GM12874 (cell line): ENCODE data around the gene ERBB4.

Experiments used
- TF ChIP-seq, protein P1 (sequence below): IDR thresholded peaks from 2 replicates; pipeline ENCODE4 v1.5.1; 2011; ENCODE audit warnings: low read depth, mild to moderate bottlenecking, control low read depth, low read length, moderate library complexity; ENCODE audit not compliant: insufficient read depth

The ERBB4 gene

DNA sequence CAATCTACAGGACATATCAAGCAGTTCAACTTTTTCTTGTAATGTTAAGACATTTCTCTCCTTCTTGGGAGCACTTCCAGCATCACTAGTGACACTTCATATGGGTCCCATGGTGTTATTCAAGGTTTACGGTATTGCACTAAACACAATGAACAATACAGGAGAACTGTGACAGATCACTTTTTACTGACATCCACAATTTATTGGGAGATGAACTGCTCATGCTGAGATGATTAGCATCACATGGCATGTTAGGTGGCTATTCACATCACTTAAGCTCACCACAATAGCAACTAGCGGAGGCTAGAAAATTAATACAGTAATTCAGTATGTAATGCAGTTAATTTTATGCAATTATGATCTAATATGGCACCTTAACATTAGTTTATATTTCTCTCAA lies 264.4 kb downstream of the ERBB4 start:
- TF ChIP-seq, protein P1, sequence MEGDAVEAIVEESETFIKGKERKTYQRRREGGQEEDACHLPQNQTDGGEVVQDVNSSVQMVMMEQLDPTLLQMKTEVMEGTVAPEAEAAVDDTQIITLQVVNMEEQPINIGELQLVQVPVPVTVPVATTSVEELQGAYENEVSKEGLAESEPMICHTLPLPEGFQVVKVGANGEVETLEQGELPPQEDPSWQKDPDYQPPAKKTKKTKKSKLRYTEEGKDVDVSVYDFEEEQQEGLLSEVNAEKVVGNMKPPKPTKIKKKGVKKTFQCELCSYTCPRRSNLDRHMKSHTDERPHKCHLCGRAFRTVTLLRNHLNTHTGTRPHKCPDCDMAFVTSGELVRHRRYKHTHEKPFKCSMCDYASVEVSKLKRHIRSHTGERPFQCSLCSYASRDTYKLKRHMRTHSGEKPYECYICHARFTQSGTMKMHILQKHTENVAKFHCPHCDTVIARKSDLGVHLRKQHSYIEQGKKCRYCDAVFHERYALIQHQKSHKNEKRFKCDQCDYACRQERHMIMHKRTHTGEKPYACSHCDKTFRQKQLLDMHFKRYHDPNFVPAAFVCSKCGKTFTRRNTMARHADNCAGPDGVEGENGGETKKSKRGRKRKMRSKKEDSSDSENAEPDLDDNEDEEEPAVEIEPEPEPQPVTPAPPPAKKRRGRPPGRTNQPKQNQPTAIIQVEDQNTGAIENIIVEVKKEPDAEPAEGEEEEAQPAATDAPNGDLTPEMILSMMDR = no peak

DNA sequence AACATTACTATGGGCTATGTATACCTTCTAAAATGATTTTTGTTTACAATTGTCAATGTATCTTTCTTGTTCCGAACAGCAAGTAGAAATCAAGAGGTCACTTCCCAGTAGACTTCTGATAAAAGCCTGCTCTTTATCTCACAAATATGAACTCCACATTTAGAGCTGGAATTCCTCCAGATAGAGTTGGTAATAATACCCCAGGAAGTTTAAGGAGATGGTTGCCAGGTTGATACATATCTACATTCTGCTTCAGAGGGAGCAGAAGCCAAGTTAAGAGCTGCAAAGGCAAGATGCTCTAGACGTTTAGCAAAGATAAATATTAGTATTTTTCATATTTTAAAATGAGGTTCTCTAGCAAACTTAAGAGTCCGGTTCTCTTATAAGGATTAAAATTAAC lies 267.0 kb downstream of the ERBB4 start:
- TF ChIP-seq, protein P1 = no peak

DNA sequence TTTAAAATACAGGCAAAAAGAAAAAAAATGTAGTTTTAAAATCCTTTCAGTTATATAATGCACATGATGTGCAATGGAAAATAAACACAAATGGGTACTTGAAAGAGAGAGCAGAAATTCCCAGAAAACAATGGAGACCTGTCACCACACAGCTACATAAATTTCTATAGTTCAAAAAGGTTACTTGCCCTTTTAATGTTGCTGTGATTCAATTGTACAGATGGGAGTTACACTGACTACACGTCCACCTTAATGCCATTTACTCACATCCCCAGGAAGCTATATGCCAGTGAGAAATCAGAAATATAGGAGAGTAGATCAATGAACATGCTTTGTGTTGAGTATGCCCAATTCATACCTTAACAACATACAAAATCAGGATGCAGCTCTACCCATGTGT lies 269.6 kb downstream of the ERBB4 start:
- TF ChIP-seq, protein P1 = no peak

DNA sequence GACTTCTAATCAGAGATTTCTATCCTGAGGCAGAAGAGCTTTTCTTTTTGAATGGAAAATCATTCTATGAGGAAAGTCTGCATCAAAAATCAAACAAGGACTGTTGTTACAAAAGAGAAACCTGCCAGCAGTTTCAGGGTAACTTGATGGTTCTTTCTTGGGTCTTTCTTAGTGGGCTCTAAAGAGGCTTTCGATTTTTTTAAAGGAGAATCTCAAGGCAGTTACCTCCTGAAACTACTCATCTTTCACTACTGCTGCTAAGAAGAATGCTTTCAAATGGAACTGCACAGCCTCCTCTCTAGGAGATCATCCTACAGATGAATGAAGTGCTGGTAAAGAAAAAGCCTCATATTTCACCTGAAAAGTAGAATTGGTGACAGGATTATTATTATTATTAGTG lies 272.3 kb downstream of the ERBB4 start:
- TF ChIP-seq, protein P1 = no peak

DNA sequence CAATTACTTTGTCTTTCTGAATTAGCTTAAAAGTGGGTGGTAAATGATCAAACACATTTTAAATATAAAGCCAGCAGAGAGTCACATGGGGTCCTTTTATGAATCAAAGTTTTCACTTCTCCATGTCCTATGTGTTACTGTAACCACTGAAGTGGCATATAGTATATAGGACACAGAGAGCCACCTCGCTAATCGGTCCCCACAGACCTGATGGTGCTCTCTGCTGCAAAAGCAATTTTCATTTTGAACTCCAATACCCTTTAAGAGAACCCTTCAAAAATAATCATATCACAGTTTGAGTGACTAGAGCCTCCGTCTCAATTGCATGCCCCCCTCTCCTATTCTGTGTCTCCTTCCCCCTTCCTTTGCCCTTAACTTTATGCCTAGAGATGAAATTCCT lies 272.8 kb downstream of the ERBB4 start:
- TF ChIP-seq, protein P1 = no peak

DNA sequence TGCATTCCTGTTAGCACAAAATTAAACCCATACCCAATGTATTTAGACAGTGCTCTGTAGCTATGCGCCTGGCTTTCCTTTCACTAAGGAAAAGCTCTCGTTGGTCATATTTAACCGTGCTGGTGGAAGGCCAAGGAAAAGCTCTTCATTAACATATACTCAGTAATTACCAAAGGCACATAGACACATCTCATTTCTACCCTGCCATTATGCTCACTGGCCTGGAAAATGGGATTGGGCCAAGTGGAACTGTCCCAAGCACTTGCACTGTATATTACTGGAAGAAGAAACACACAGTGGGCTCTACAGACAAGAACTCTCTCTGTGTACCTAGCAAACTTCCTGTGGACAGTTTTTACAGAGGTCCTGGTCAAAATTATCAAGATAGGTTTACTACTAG lies 274.4 kb downstream of the ERBB4 start:
- TF ChIP-seq, protein P1 = no peak

DNA sequence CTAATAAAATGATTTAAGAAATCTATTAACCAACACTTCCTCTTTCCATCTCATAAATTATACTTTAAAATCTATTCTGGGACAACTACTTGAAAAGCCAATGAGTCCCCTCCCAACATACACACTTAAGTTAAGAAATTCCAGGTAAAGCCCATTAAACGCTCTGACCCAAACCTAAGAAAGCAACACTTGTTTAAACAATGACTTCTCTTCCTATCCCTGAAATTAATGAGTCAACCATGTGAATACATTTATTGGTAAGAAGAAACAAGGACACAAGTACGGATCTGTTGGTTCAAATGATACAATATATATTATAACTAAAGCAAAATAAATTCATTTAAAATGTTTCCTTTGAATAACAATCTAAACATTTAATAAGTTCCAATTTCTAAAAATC lies 279.4 kb downstream of the ERBB4 start:
- TF ChIP-seq, protein P1 = no peak

DNA sequence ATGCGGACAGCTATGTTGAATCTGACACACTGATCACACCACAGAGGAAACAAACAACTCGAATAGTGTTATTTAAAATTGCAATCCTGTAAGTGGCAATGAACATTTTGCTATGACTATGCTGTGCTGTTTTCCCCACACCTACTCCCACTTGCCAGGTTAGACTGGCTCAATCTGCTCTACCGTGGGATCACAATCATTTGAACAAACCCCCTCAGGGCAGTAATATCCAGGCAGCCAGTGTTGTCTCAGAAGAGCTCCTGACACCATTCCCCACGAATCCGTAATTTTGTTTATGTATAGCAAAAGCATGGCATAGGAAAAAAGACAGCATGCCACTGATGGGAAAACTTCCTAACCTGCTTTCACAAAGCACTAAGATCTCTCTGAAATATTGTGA lies 284.3 kb downstream of the ERBB4 start:
- TF ChIP-seq, protein P1 = no peak
